NCI-H2107 treated with DMSO at 0.1 percent for 48 hours (cell line): Measurements from ENCODE around the gene FAM110A.
"Not testable (repeated sequence)": the region's sequence is repeated elsewhere in the genome, so short reads cannot be mapped to it uniquely, and the experiment has no call there.

Experiments used
- DNase-seq: peaks from one replicate; lab custom pipeline; 2025; ENCODE audit not compliant: unreplicated experiment; lab: John Stamatoyannopoulos, UW

The FAM110A gene

DNA sequence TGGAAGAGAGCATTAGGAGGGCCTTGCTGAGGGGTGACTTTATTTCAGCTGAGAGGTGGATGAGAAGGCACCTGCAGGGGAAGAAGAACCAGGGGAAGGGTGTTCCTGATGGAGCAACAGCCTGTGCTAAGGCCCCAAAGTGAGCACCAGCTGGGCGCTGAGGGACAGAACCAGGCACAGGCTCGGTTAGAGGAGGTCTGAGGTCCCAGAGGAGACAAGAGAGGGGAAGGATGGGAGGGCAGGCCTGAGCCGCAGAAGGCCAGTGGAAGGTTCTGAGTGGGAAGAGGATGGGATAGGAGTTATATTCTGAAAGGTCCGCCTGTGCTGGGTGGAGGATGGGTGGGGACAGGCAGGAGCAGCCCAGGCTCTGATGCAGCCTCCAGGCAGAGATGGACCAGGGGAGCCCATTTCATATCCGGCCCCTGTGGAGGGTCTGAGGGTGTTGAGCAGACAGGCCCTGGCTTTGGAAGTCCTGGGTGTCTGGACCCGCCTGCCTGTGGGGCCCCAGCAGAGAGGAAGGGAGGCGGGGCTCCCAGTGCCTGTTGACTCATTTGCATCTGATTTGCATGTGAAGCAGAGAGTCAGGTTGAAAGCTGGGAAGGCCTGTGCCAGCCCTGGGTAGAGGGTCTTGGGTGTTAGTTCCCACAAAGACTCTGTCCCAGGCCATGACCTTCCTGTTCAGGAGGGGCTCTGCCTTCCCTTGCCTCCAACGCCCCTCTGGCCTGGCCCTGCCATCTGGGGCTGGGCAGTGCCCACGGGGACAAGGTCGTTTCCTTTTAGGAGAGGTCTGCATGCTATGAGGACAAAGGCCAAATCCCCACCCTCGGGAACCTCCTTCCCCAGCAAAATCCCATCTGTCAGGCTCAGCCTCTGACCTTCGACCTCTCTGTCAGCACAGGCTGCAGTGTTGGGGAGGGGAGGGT, 10.6 kb upstream of the FAM110A start:
- no peak for DNase-seq

DNA sequence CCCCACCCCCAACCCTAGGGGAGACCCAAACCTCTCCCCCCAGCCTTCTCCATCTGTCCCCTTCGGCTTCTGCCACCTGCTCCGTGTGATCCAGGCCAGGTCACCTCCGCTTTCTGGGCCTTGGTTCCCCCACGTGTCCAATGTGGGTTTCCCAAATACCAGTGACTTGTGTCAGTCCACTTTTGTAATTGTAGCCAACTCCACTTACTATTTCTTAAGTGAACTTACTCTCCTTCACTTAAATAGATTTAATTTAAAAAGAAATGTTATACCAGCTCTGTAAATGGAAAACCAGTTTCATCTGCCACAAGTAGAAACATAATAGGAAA, 10.0 kb upstream of the FAM110A start:
- no peak for DNase-seq

DNA sequence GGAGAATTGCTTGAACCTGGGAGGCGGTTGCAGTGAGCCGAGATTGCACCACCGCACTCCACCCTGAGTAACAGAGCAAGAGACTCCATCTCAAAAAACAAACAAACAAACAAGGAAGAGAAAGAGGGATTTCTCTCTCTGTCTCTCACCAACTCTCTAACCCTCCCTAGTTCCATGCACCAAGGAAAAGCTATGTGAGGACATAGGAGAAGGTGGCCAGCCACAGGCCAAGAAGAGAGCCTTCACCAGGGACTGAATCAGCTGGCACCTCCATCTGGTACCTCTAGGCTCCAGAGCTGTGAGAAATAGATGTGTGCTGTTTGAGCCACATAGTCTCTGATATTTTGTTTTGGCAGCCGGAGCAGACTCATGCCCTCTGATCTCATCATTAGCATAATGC, 9.0 kb upstream of the FAM110A start:
- no peak for DNase-seq

DNA sequence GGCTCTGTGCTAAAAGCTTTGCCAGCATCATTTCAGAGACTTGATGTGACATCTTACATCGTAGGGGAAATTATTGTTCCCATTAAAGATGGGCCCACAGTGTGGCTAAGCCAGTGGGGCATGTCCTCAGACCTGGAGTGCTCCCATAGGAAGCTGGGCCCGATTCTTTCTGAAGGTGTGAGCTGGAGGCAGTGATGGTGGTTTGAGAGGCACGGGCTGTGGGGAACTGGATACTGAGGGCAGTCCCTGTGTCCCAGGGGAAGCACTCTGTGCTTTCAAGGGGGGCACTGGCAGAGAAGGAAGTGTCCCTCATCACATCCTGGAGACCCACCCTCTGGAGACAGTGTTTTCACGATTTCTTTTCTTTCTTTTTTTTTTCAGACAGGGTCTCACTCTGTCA, 8.6 kb upstream of the FAM110A start:
- no peak for DNase-seq

DNA sequence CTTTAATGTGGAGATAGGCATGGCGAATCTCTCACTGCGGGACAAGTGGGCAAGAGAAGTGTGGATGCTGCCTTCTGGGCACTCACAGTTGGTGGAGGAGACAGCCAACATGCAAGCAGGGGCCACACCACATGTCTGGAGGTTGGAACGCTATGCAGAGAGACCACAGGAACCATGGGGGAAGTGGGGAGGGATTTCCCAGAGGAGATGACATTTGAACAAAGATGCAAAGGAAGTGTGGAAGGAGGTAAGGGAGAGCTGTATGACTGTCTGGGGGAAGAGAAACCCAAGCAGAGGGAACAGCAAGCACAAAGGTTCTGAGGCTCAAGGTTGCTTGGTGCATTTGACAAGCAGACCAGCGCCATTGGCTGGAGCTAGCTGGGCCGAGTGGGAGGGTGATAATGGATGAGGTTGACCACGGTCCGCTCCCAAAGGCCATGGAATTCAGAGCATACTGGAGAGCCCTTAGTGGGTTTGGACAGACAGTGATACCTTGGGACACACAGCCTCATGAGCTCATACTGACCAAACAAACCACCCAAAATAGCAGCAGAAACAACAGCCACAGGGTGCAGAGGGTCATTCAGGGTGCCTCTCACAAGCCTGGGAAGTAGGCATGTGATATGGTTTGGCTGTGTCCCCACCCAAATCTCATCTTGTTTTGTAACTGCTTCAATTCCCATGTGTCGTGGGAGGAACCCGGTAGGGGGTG, 7.6 kb upstream of the FAM110A start:
- DNase-seq, result no peak

DNA sequence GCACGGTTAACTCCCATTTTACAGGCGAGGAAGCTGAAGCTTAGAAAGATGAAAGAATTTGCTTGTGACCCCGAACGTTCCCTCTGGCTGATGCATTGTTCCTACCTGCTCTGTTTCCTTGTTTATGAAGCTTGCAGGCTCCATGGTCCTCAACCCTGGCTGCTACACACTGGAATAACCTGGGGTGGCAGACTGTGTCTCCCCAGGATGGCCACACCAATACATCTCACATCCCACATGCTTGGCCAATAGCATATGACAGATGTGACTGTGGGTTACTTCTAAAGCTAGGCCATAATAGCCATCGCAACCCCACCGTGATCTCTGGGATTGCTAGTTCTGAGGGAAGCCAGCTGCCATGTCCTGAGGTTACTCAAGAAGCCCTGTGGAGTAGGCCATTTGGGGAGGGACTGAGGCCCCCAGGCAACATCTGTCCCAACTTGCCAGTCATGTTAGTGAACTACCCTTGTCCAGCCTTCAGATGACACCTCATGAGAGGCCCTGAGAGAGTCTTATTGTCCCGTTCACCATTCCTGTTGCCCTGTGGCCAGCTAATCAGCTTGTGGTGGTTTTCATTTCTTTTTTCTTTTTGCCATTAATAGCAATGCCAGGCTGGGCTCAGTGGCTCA, 6.7 kb upstream of the FAM110A start:
- no peak for DNase-seq

DNA sequence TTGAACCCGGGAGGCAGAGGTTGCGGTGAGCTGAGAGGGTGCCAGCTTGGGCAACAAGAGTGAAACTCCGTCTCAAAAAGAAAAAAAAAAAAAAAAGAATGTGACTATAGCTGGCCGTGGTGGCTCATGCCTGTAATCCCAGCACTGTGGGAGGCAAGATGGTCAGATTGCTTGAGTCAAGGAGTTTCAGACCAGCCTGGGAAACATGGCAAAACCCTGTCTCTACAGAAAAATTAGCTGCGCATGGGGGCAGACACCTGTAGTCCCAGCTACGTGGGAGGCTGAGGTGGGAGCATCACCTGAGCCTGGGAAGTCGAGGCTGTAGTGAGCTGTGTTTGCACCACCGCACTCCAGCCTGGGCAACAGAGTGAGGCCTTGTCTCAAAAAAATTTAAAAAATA, 5.5 kb upstream of the FAM110A start:
- not testable (repeated sequence) for DNase-seq

DNA sequence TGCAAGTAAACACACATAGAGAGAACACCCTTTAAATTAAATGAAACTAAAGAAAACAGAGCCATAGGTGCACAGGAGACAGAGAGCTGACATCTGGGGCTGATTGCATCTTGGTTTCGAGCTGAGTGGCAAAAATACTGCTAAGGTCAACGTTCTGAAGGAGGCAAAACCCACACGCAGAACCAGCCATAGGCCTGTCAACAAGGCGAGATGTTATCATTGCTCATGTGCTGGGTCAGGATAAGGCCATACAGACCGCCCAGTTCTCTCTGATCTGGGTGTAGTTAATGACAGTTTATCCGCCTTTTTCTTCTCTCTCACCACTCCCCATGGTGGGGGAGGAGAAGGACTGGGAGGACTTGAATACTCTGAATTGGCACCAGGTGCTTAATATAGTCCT, 4.5 kb upstream of the FAM110A start:
- DNase-seq, result no peak

DNA sequence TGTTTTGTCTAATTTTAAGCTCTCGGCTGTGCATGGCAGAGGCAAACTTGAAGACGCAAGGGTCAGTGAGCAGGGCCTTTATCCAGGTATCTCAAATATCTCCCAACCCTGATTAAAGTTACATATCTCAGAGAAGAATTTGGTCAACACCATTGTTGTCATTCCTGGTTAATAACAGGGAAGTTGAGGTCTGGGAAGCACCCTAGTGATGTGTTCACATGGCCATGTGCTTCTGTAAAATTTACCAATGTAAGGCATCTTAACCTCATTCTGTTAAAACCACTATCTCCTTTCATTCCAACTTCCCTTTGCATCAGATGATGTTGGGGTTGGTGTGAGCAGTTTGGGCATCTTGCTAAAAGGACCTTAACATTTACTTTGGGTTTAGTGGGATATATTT, 4.0 kb upstream of the FAM110A start:
- no peak for DNase-seq

DNA sequence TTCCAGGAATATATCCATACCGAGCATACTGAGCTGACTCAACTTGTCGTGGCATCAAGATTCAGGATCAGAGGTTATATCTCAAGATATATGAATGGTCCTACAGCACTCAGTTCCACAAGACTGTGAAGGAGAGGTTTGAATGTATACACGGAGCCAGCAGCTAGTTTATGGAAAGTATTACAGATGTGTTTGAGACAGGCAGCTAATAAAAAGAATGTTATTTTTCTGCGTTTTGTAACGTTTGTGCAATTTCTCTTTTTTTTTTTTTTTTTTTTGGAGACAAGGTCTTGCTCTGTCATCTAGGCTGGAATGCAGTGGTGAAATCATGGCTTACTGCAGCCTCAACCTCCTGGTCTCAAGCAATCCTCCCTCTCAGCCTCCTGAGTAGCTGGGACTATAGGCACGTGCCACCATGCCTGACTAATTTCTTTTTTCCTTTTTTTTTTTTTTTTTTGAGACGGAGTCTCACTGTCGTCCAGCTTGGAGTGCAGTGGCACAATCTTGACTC, 3.4 kb upstream of the FAM110A start:
- DNase-seq, result no peak

DNA sequence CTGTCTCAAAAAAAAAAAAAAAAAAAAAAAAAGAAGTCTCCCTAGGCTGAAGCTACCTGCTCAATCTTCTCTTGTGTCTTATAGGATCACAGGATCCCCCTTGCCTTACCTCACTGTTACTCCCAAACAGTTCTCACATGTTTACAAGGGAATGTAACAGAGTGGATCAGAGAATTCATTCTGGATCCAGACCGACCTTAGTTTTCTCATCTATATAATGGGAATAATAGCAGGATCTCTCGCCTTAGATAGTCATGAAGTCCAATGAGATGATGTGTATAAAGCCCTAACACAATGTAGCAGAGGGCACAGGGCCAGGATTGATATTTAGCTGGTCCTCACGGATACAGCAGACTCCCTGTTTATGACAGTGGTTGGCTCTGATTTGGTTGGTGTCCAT, 2.3 kb upstream of the FAM110A start:
- no peak for DNase-seq

DNA sequence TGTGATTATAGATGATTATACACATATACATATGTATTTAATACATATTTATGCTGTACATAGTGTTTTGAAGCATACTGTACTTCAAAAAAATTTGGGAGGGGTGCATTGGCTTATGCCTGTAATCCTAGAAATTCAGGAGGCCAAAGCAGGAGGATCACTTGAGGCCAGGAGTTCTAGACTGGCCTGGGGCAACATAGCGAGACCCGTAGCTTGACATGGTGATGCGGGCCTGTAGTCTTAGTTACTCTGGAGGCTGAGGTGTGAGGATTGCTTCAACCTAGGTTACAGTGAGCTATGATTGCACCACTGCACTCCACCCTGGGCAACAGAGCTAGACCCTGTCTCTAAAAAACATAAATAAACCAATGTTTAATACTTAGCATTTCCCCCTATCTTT, 1.6 kb upstream of the FAM110A start:
- no peak for DNase-seq

DNA sequence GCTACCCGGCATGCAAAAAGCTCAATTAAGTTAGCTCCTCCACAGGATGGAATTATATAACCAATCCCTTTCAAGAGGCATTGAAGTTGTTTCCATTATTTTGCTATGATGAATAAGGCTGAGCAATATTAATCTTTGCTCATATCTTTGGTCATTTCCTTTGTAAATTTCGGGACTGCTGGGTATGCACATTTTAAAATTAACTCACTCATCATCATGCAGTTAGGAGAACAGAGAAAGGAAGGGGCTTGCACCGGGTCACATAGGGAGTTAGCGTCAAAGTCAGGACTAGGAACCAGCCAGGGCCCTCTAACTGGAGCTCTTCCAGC, 430 bp upstream of the FAM110A start:
- DNase-seq, result no peak

DNA sequence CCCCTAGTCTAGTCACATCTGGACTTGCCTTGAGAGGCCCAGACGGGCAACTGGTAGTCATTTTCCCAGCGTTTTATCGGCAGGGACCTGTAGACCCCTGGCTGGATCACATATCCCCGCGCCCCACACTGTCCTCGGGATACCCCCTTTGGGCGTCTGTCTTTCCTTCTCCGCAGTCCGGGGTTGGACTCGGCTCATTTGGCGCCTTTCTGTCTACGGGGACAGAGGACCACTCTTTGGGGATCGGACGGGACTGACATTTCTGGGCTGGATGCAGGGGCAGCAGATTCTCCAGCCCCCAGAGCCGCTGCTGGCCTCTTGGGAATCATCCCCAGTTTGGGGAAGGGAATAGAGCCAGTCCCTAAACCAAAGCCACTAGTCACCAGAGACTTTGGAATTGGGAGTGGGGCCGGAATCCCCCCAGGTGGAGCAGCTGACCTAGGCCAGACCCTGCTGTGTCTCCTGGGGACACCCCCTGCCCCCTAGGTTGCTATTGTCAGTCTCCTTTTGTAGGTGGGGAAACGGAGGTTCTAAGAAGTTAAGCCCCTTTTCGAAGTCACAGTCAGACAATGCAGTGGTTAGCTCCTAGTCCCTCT, 734 bp downstream of the FAM110A start:
- DNase-seq, result no peak

DNA sequence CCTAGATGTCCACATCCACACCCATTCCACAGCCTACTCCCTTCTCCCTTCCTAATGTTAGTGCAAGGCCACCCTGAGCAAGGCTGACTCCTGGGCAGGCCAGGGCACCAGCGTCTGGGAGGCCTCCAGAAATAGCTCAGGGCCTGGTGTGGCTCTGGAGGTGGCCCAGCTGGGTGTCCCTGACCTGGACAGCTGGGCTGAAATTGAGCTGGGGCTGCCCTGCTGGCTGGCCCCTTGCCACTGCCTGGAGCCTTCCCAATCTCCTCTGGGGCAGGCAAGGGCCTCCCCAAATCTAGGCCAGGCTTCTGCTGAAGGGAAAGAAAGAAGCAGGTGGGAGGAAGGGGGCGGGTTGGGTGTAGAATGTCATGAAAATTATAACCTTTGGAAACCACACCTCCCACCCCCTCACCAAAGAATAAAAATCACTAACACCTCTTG, 2.1 kb downstream of the FAM110A start:
- DNase-seq, result no peak

DNA sequence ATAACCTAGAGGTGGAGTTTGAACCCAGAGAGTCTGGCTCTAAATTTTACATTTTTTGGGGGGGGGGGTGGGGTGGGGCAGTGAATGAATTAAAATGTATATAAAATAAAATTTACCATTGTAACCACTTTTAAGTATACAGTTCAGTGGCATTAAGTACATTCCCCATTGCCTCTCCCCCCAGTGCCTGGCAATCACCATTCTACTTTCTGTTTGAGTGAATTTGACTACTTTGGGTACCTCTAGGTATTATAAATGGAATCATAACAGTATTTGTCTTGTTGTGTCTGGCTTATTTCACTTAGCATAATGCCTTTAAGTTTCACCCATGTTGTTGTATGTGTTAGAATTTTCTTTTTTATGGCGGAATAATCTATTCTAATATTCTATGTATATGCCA, 2.7 kb downstream of the FAM110A start:
- no peak for DNase-seq

DNA sequence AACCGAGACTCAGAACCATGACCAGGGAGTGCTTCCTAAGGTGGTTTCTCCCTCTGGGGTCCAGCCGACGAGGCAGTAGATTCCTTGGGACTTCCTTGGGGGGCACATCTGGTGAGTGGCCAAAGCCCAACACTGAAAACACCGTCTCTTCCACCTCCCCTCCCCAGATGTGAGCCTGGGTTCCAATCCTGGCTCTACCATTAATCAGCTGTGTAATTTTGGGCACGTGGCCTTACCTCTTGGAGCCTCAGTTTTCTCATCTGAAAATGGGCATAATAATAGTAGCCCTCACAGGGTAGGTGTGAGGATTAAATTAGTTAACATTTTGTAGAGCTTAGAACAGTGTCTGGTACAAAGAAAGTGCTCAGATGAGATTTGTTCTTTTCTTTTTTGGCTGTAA, 5.5 kb downstream of the FAM110A start:
- no peak for DNase-seq

DNA sequence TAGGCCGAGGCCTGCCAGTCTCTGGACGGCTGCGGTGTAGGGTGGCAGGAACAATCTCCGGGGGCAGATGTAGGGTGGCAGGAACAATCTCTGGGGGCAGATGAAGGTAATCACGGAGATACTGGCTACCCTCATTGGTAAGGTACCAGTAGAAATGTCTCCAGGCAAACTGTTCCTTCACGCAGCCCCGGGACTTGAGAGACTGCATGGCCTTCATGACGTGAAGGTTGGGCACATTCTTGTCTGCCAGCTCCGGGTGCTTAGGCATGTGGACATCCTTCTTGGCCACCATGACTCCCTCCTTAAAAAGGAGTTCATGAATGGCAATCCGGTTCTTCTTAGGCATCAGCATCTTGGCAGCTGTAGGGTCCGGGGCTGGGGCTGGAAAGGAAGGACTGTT, 6.1 kb downstream of the FAM110A start:
- no peak for DNase-seq

DNA sequence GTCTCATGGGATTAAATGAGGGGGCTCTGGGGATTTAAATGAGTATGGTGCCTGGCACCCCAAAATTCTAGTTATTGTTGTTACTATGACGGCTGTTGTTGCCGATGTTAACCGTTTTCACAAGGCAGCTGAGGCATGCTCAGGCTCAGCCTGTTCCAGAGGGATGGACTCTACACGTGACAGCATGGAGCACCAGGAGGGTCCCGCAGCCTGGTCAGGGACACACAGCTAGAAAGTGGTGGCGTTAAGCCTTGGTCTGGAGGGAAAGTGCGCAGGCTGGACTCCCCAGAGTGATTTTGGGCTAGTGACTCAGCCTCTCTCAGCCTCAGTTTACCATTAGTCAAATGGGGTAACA, 7.0 kb downstream of the FAM110A start:
- no peak for DNase-seq

DNA sequence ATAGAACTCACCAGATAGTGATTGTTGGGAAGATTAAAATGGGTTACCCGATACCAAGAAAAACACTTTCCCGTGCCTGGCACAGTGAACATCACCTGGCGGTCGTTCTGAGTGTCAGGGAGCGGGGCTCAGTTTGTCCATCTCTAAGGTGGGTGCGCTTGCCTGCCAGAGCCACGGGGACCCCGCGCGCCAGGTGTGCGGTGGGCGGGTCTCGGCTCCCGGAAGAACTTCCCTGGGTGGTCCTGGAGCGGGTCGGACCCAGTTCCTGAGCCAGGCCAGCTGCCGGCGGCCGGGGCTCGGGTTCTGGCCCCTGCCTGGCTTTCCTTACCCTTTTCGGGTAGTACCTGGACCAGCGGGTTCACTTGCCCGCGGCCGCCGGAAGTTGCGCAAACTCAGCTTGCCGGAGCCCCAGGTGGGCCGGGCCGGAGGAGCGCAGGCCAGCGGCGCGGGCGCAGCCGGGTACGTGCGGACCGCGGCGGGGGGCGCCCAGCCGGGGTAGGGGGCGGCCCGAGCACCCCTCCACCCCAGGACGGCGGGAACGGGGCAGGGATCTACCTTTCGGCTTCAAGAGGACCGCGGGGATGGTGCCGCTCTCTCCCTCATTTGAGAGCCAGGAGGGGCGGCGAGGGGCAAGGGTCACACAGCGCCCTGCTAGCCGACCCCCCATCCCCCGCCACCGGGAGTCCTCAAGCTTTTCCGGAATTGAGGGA, 7.5 kb downstream of the FAM110A start:
- no peak for DNase-seq
